HG02884 (cell line): ENCODE measurements around the gene CCDC77.

ENCODE experiments used
- ATAC-seq: cut with Tn5 transposase; IDR thresholded peaks from one replicate; pipeline ENCODE4 v1.9.1; 2021; ENCODE audit warnings: mild to moderate bottlenecking, moderate library complexity; ENCODE audit not compliant: unreplicated experiment

The CCDC77 gene

GRCh38 chr12:479161-479560 is 77.7 kb downstream of the CCDC77 start:
- ATAC-seq: no peak

- no peak for ATAC-seq
Measured at GRCh38 chr12:480831-481816, 79.7 kb downstream of the CCDC77 start.

GRCh38 chr12:482061-482460 is 80.6 kb downstream of the CCDC77 start:
- no peak for ATAC-seq

GRCh38 chr12:484096-484495 is 82.7 kb downstream of the CCDC77 start:
- no peak for ATAC-seq

- no peak for ATAC-seq
Measured at GRCh38 chr12:490260-490659, 88.8 kb downstream of the CCDC77 start.
